CD14-positive monocyte (primary cell): ENCODE measurements around the gene ERC1. TPM values are rescaled to one million over a fixed set of nuclear protein-coding genes. Genes with fewer than 3 reads are reported as not detected.

Experiments
- DNase-seq, 3 donors: peaks; one replicate each; pipeline ENCODE4 v3.0.0-alpha.2; 2011 to 2022
- H2AFZ ChIP-seq: 2 replicates; pipeline ENCODE4 v1.6.0; 2012; ENCODE audit warnings: mild to moderate bottlenecking, low read depth, low read length, inconsistent platforms; ENCODE audit not compliant: insufficient read depth, poor library complexity, severe bottlenecking
- H3K27ac ChIP-seq, 2 donors: 1 replicate in 1 of 2; 2 replicates in 1 of 2; pipeline ENCODE4 v1.5.1; 2012 to 2013; ENCODE audit warnings: low read length in 2 of 2, control low read depth in 1 of 2, inconsistent platforms in 1 of 2, low read depth in 1 of 2, mild to moderate bottlenecking in 1 of 2
- H3K27me3 ChIP-seq, 2 donors: one replicate each; pipeline versions ENCODE4 v1.6.0 to v1.6.1; 2011 to 2013; ENCODE audit warnings: low read length in 2 of 2; ENCODE audit not compliant: control insufficient read depth in 2 of 2, insufficient read depth in 2 of 2
- H3K36me3 ChIP-seq, 2 donors: replicated peaks in 1 of 2; 1 replicate in 1 of 2; 2 replicates in 1 of 2; pipeline versions ENCODE4 v1.5.1 to v1.6.1; 2012 to 2013; ENCODE audit warnings: low read length in 2 of 2, control low read depth in 1 of 2, inconsistent platforms in 1 of 2, mild to moderate bottlenecking in 1 of 2; ENCODE audit not compliant: insufficient read depth in 2 of 2, control insufficient read depth in 1 of 2
- H3K4me1 ChIP-seq, 2 donors: 1 replicate in 1 of 2; 2 replicates in 1 of 2; pipeline versions ENCODE4 v1.5.1 to v1.6.1; 2012 to 2013; ENCODE audit warnings: low read length in 2 of 2, control low read depth in 1 of 2, inconsistent platforms in 1 of 2, mild to moderate bottlenecking in 1 of 2, moderate library complexity in 1 of 2; ENCODE audit not compliant: insufficient read depth in 2 of 2, control insufficient read depth in 1 of 2
- H3K4me2 ChIP-seq: replicated peaks from 2 replicates; pipeline ENCODE3; 2012; ENCODE audit warnings: low read length, moderate library complexity, mild to moderate bottlenecking; ENCODE audit not compliant: poor library complexity, severe bottlenecking; ENCODE audit errors: extremely low read depth
- H3K4me3 ChIP-seq, 3 experiments: fragments of 200-600 bp in 1 of 3; sonication (generic) in 1 of 3; replicated peaks in 1 of 3; 1 replicate in 2 of 3; 2 replicates in 1 of 3; pipeline ENCODE4 v1.5.1; 2011 to 2013; ENCODE audit warnings: low read length in 3 of 3, mild to moderate bottlenecking in 3 of 3, control low read depth in 2 of 3, low read depth in 2 of 3, inconsistent platforms in 1 of 3, moderate library complexity in 1 of 3
- H3K79me2 ChIP-seq: 2 replicates; pipeline ENCODE4 v1.6.0; 2012; ENCODE audit warnings: mild to moderate bottlenecking, control low read depth, inconsistent platforms, low read length, moderate library complexity; ENCODE audit not compliant: insufficient read depth
- H3K9ac ChIP-seq: 2 replicates; pipeline ENCODE4 v1.6.0; 2017; ENCODE audit warnings: low read length, mild to moderate bottlenecking; ENCODE audit not compliant: insufficient read depth, poor library complexity, severe bottlenecking
- H3K9me3 ChIP-seq, 2 donors: replicated peaks in 1 of 2; 1 replicate in 1 of 2; 2 replicates in 1 of 2; pipeline versions ENCODE4 v1.5.1 to v1.6.1; 2012 to 2013; ENCODE audit warnings: low read length in 2 of 2, control low read depth in 1 of 2; ENCODE audit not compliant: control insufficient read depth in 1 of 2, insufficient read depth in 1 of 2
- H4K20me1 ChIP-seq: 2 replicates; pipeline ENCODE4 v1.6.0; 2012; ENCODE audit warnings: mild to moderate bottlenecking, low read length, control low read depth, moderate library complexity; ENCODE audit not compliant: insufficient read depth
- H3K27ac Mint-ChIP-seq, 7 donors: one replicate each; pipeline ENCODE4 v1.8.0; 2020; ENCODE audit warnings: mild to moderate bottlenecking in 7 of 7, mixed read lengths in 7 of 7, moderate library complexity in 6 of 7, inconsistent platforms in 2 of 7
- H3K27me3 Mint-ChIP-seq, 3 donors: one replicate each; pipeline ENCODE4 v1.8.0; 2021 to 2022; ENCODE audit warnings: low read depth in 3 of 3, mild to moderate bottlenecking in 3 of 3, mixed read lengths in 3 of 3, moderate library complexity in 3 of 3, inconsistent platforms in 1 of 3
- H3K36me3 Mint-ChIP-seq, 2 donors: one replicate each; pipeline ENCODE4 v1.8.0; 2020; ENCODE audit warnings: mixed read lengths in 2 of 2, inconsistent platforms in 1 of 2, mild to moderate bottlenecking in 1 of 2
- H3K4me1 Mint-ChIP-seq: one replicate; pipeline ENCODE4 v1.8.0; 2020; ENCODE audit warnings: mild to moderate bottlenecking, mixed read lengths
- H3K4me3 Mint-ChIP-seq, 2 donors: one replicate each; pipeline ENCODE4 v1.8.0; 2020; ENCODE audit warnings: mild to moderate bottlenecking in 2 of 2, mixed read lengths in 2 of 2, moderate library complexity in 1 of 2
- H3K9me3 Mint-ChIP-seq, 7 donors: one replicate each; pipeline ENCODE4 v1.8.0; 2020 to 2022; ENCODE audit warnings: mixed read lengths in 7 of 7, mild to moderate bottlenecking in 6 of 7, moderate library complexity in 6 of 7, inconsistent platforms in 2 of 7
- WGBS: methylation state at CpG from one replicate; pipeline ENCODE4 v1.1.5; 2013; ENCODE audit warnings: missing lambda C conversion rate; ENCODE audit not compliant: insufficient coverage; 5-methylcytosine and 5-hydroxymethylcytosine counted together
- intact Hi-C, 2 donors: fragments of 100-400 bp; cut with micrococcal nuclease; formaldehyde crosslinking; loops; one replicate each; pipeline versions ENCODE4 v1.15.0 to v1.15.1; 2023
- polyA plus RNA-seq, 3 donors: library from polyadenylated mRNA; depleted of rRNA in 1 of 3; unstranded in 2 of 3; stranded (reverse) in 1 of 3; fragments of 300-500 nt in 2 of 3; fragments of >200 nt in 1 of 3; fragmentation: Illumina TruSeq in 2 of 3; gene quantifications; 1 replicate in 2 of 3; 2 replicates in 1 of 3; pipeline ENCODE4 v1.2.3, GENCODE V29; 2012 to 2021
- TF ChIP-seq, protein P1 (sequence below): fragments of 200-600 bp; IDR thresholded peaks from one replicate; pipeline ENCODE4 v1.8.0; 2022; ENCODE audit warnings: antibody characterized with exemption, mild to moderate bottlenecking

ERC1 gene
- polyA plus RNA-seq, 3 donors = 4.0 to 14.3 (median 5.1) TPM

- Histone ChIP-seq H3K27me3 (no peaks in the 10 kb centered on the region), H3K9me3 (no peaks in the 10 kb centered on the region), H3K79me2 (no peaks in the 10 kb centered on the region), H4K20me1 (no peaks in the 10 kb centered on the region), H3K4me3 (no peak overlapping the region), H3K4me2 (no peak overlapping the region), H3K36me3 (no peaks in the 10 kb centered on the region), H3K4me1 (peaks cover 14 to 27% of the 10 kb centered on the region in 2 donors), H3K9ac (no peak overlapping the region), H2AFZ (no peak overlapping the region), H3K27ac (no peak overlapping the region)
- H3K4me1 Mint-ChIP-seq = peaks cover 32% of the 10 kb centered on the region
- no peak overlapping the region for H3K4me3 Mint-ChIP-seq
- TF ChIP-seq, protein P1, sequence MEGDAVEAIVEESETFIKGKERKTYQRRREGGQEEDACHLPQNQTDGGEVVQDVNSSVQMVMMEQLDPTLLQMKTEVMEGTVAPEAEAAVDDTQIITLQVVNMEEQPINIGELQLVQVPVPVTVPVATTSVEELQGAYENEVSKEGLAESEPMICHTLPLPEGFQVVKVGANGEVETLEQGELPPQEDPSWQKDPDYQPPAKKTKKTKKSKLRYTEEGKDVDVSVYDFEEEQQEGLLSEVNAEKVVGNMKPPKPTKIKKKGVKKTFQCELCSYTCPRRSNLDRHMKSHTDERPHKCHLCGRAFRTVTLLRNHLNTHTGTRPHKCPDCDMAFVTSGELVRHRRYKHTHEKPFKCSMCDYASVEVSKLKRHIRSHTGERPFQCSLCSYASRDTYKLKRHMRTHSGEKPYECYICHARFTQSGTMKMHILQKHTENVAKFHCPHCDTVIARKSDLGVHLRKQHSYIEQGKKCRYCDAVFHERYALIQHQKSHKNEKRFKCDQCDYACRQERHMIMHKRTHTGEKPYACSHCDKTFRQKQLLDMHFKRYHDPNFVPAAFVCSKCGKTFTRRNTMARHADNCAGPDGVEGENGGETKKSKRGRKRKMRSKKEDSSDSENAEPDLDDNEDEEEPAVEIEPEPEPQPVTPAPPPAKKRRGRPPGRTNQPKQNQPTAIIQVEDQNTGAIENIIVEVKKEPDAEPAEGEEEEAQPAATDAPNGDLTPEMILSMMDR = no peak
- H3K27ac Mint-ChIP-seq = peak overlapping the region in 1 of 7 donors; percentile 58
- peaks cover 7 to 21% of the 10 kb centered on the region in 2 donors for H3K36me3 Mint-ChIP-seq
- WGBS = no CpG with 5 or more reads among the region's 1 CpG
- intact Hi-C loops = no loop called here
- H3K27me3 Mint-ChIP-seq = no peaks in the 10 kb centered on the region
- DNase-seq = no peak
- H3K9me3 Mint-ChIP-seq = peaks cover 2 to 12% (median 4%) of the 10 kb centered on the region in 7 donors
These were observed 339.4 kb downstream of the ERC1 start for GRCh38 chr12:1330477-1330827.

- Histone ChIP-seq H4K20me1 (no peaks in the 10 kb centered on the region), H3K9ac (no peak overlapping the region), H3K27ac (no peak overlapping the region), H3K9me3 (no peaks in the 10 kb centered on the region), H2AFZ (no peak overlapping the region), H3K4me1 (peaks cover 14 to 18% of the 10 kb centered on the region in 2 donors), H3K4me3 (no peak overlapping the region), H3K36me3 (no peaks in the 10 kb centered on the region), H3K27me3 (no peaks in the 10 kb centered on the region), H3K79me2 (no peaks in the 10 kb centered on the region), H3K4me2 (no peak overlapping the region)
- Mint-ChIP-seq H3K27me3 (no peaks in the 10 kb centered on the region), H3K4me3 (no peak overlapping the region), H3K27ac (no peak overlapping the region), H3K9me3 (peaks cover 2 to 12% (median 4%) of the 10 kb centered on the region in 7 donors), H3K36me3 (peaks cover 9 to 18% of the 10 kb centered on the region in 2 donors), H3K4me1 (peaks cover 23% of the 10 kb centered on the region)
- intact Hi-C loops = no loop called here
- TF ChIP-seq, protein P1 = no peak
- WGBS = 83% methylated on average over 1 of the region's 3 CpGs
- no peak for DNase-seq
These were observed 341.3 kb downstream of the ERC1 start for GRCh38 chr12:1332327-1332726.
